Progenitor cell of endocrine pancreas (in vitro differentiated cells): ENCODE results near the gene DTD1. TPM values are rescaled to one million over a fixed set of nuclear protein-coding genes. Genes with fewer than 3 reads are reported as not detected.

Experiments
- DNase-seq: peaks from one replicate; pipeline ENCODE4 v3.0.0; 2021; ENCODE audit warnings: low spot score; ENCODE audit not compliant: unreplicated experiment
- H3K27ac Mint-ChIP-seq: 2 replicates; pipeline ENCODE4 v1.8.0; 2021; ENCODE audit warnings: mild to moderate bottlenecking, moderate library complexity, mixed read lengths
- H3K27me3 Mint-ChIP-seq: 2 replicates; pipeline ENCODE4 v1.8.0; 2021; ENCODE audit warnings: mixed read lengths
- H3K36me3 Mint-ChIP-seq: 2 replicates; pipeline ENCODE4 v1.8.0; 2022; ENCODE audit warnings: mixed read lengths; ENCODE audit not compliant: insufficient read depth
- H3K4me1 Mint-ChIP-seq: 2 replicates; pipeline ENCODE4 v1.8.0; 2021; ENCODE audit warnings: low read depth, mixed read lengths
- H3K4me3 Mint-ChIP-seq: 2 replicates; pipeline ENCODE4 v1.8.0; 2021; ENCODE audit warnings: low read depth, mild to moderate bottlenecking, moderate library complexity, mixed read lengths
- H3K9me3 Mint-ChIP-seq: 2 replicates; pipeline ENCODE4 v1.8.0; 2021; ENCODE audit warnings: low read depth, mixed read lengths
- CTCF ChIP-seq: fragments of 200-600 bp; sonication (generic); IDR thresholded peaks from one replicate; pipeline ENCODE4 v1.5.0; 2021; ENCODE audit warnings: antibody characterized with exemption, mild to moderate bottlenecking; ENCODE audit not compliant: unreplicated experiment
- total RNA-seq: library from RNA; stranded (reverse); gene quantifications from 2 replicates; pipeline ENCODE4 v1.2.1, GENCODE V29; 2021

Gene DTD1
- total RNA-seq, 1 donor from 2014 or later: 26.8 TPM

- TF ChIP-seq CTCF: no peak
- DNase-seq: no peak
- Mint-ChIP-seq H3K36me3 (no peaks in the 10 kb centered on the region), H3K9me3 (no peaks in the 10 kb centered on the region), H3K4me1 (peaks cover 4% of the 10 kb centered on the region), H3K27me3 (no peaks in the 10 kb centered on the region), H3K27ac (no peak overlapping the region), H3K4me3 (no peak overlapping the region)
Observed at GRCh38 chr20:18645196-18645745, 57.4 kb downstream of the DTD1 start.

GRCh38 chr20:18645851-18646250 lies 58.0 kb downstream of the DTD1 start:
- Mint-ChIP-seq H3K4me3 (no peak overlapping the region), H3K36me3 (no peaks in the 10 kb centered on the region), H3K27ac (no peak overlapping the region), H3K9me3 (no peaks in the 10 kb centered on the region), H3K4me1 (peaks cover 4% of the 10 kb centered on the region), H3K27me3 (no peaks in the 10 kb centered on the region)
- no peak for DNase-seq
- TF ChIP-seq CTCF: no peak

GRCh38 chr20:18647777-18648176 lies 59.9 kb downstream of the DTD1 start:
- no peaks in the 10 kb centered on the region for H3K9me3 Mint-ChIP-seq
- no peak overlapping the region for H3K27ac Mint-ChIP-seq
- H3K27me3 Mint-ChIP-seq: no peaks in the 10 kb centered on the region
- TF ChIP-seq CTCF: no peak
- H3K4me1 Mint-ChIP-seq: peaks cover 4% of the 10 kb centered on the region
- DNase-seq: no peak
- no peaks in the 10 kb centered on the region for H3K36me3 Mint-ChIP-seq
- H3K4me3 Mint-ChIP-seq: no peak overlapping the region

GRCh38 chr20:18650224-18650623 lies 62.4 kb downstream of the DTD1 start:
- TF ChIP-seq CTCF: no peak
- Mint-ChIP-seq H3K36me3 (peaks cover 1% of the 10 kb centered on the region), H3K4me1 (peaks cover 2% of the 10 kb centered on the region), H3K9me3 (no peaks in the 10 kb centered on the region), H3K27ac (no peak overlapping the region), H3K27me3 (no peaks in the 10 kb centered on the region), H3K4me3 (no peak overlapping the region)
- no peak for DNase-seq

GRCh38 chr20:18653736-18654447 lies 66.0 kb downstream of the DTD1 start:
- no peak for DNase-seq
- no peaks in the 10 kb centered on the region for H3K4me1 Mint-ChIP-seq
- H3K27ac Mint-ChIP-seq: no peak overlapping the region
- H3K27me3 Mint-ChIP-seq: no peaks in the 10 kb centered on the region
- H3K4me3 Mint-ChIP-seq: no peak overlapping the region
- TF ChIP-seq CTCF: no peak
- no peaks in the 10 kb centered on the region for H3K9me3 Mint-ChIP-seq
- peaks cover 1% of the 10 kb centered on the region for H3K36me3 Mint-ChIP-seq
